IMR-90 (cell line): ENCODE data around the gene EPC1. TPM values are rescaled to one million over a fixed set of nuclear protein-coding genes. Genes with fewer than 3 reads are reported as not detected.

ENCODE experiments used
- ATAC-seq: fragments of 200-7000 bp; cut with Tn5 transposase; 2 replicates; pipeline ENCODE4 v1.9.1; 2020; ENCODE audit warnings: low read depth, mild to moderate bottlenecking, moderate library complexity
- BruUV-seq: library from RNA; stranded (reverse); fragments of 400-500 nt; replicated peaks from 2 replicates; lab custom pipeline; 2021; lab: Mats Ljungman, UMichigan
- CTCF ChIA-PET: fragments of 300-600 bp; formaldehyde crosslinking; extraction: SDS; loops from one replicate; lab custom pipeline; 2021; ENCODE audit warnings: antibody characterized with exemption; lab: Yijun Ruan, JAX
- POLR2A ChIA-PET: fragments of 300-600 bp; sonication (Branson Sonifier 250); formaldehyde crosslinking; loops from one replicate; lab custom pipeline; 2022; ENCODE audit warnings: antibody characterized with exemption; ENCODE audit not compliant: unreplicated experiment; lab: Charles Lee
- DNase-seq: peaks from one replicate; pipeline ENCODE4 v3.0.0; 2013
- H2AFZ ChIP-seq: replicated peaks from 2 replicates; pipeline ENCODE3; 2013; ENCODE audit warnings: low read length, mild to moderate bottlenecking; ENCODE audit not compliant: poor library complexity
- H2AK5ac ChIP-seq: 2 replicates; pipeline ENCODE4 v1.6.1; 2013; ENCODE audit warnings: low read depth, low read length, inconsistent platforms
- H2AK9ac ChIP-seq: replicated peaks from 2 replicates; pipeline ENCODE3; 2013; ENCODE audit warnings: mild to moderate bottlenecking, low read depth, low read length, moderate library complexity; ENCODE audit not compliant: poor library complexity
- H2BK120ac ChIP-seq: 2 replicates; pipeline ENCODE4 v1.6.1; 2013; ENCODE audit warnings: low read depth, low read length, inconsistent platforms
- H2BK15ac ChIP-seq: 3 replicates; pipeline ENCODE4 v1.6.1; 2013; ENCODE audit warnings: low read depth, low read length, inconsistent platforms
- H2BK20ac ChIP-seq: 2 replicates; pipeline ENCODE4 v1.6.1; 2013; ENCODE audit warnings: low read depth, mild to moderate bottlenecking, inconsistent platforms, low read length, moderate library complexity
- H2BK5ac ChIP-seq: 2 replicates; pipeline ENCODE4 v1.6.1; 2013; ENCODE audit warnings: mild to moderate bottlenecking, low read depth, low read length, inconsistent platforms; ENCODE audit not compliant: poor library complexity, severe bottlenecking
- H3K14ac ChIP-seq: replicated peaks from 2 replicates; pipeline ENCODE4 v1.6.1; 2013; ENCODE audit warnings: low read depth, low read length, inconsistent platforms
- H3K18ac ChIP-seq: 2 replicates; pipeline ENCODE4 v1.6.1; 2013; ENCODE audit warnings: low read depth, low read length, control low read depth
- H3K23ac ChIP-seq: 2 replicates; pipeline ENCODE4 v1.6.1; 2013; ENCODE audit warnings: low read depth, low read length, inconsistent platforms
- H3K27ac ChIP-seq: 2 replicates; pipeline ENCODE4 v1.5.1; 2013; ENCODE audit warnings: mild to moderate bottlenecking, control low read depth, low read length; ENCODE audit not compliant: insufficient read depth
- H3K27me3 ChIP-seq: 2 replicates; pipeline ENCODE4 v1.6.1; 2013; ENCODE audit warnings: low read length; ENCODE audit not compliant: control insufficient read depth, insufficient read depth
- H3K36me3 ChIP-seq: 2 replicates; pipeline ENCODE4 v1.6.1; 2013; ENCODE audit warnings: low read length, mixed read lengths; ENCODE audit not compliant: control insufficient read depth, insufficient read depth
- H3K4ac ChIP-seq: 2 replicates; pipeline ENCODE4 v1.6.1; 2013; ENCODE audit warnings: low read depth, low read length, inconsistent platforms
- H3K4me1 ChIP-seq: 2 replicates; pipeline ENCODE4 v1.6.1; 2013; ENCODE audit warnings: low read length, mixed read lengths; ENCODE audit not compliant: control insufficient read depth, insufficient read depth
- H3K4me2 ChIP-seq: 2 replicates; pipeline ENCODE4 v1.6.1; 2013; ENCODE audit warnings: low read depth, mild to moderate bottlenecking, control low read depth, low read length, moderate library complexity
- H3K4me3 ChIP-seq: 2 replicates; pipeline ENCODE4 v1.5.1; 2013; ENCODE audit warnings: low read depth, mild to moderate bottlenecking, control low read depth, low read length, moderate library complexity; ENCODE audit not compliant: insufficient read depth
- H3K56ac ChIP-seq: 2 replicates; pipeline ENCODE4 v1.6.1; 2013; ENCODE audit warnings: low read length, inconsistent platforms; ENCODE audit not compliant: insufficient read depth; ENCODE audit errors: extremely low read depth
- H3K79me1 ChIP-seq, 2 experiments: 2 replicates each; pipeline ENCODE4 v1.6.1; 2013; ENCODE audit warnings: low read length in 2 of 2, inconsistent platforms in 1 of 2, low read depth in 1 of 2
- H3K9ac ChIP-seq: 2 replicates; pipeline ENCODE4 v1.6.1; 2013; ENCODE audit warnings: low read depth, low read length, control low read depth
- H3K9me1 ChIP-seq: 2 replicates; pipeline ENCODE4 v1.6.1; 2013; ENCODE audit warnings: low read length, inconsistent platforms; ENCODE audit not compliant: insufficient read depth
- H3K9me3 ChIP-seq: 2 replicates; pipeline ENCODE4 v1.6.1; 2013; ENCODE audit warnings: low read length; ENCODE audit not compliant: control insufficient read depth, insufficient read depth
- H4K20me1 ChIP-seq: 2 replicates; pipeline ENCODE4 v1.6.1; 2013; ENCODE audit warnings: low read length, inconsistent platforms; ENCODE audit not compliant: insufficient read depth
- H4K5ac ChIP-seq: 2 replicates; pipeline ENCODE4 v1.6.1; 2013; ENCODE audit warnings: mild to moderate bottlenecking, low read depth, low read length, control low read depth
- H4K8ac ChIP-seq, 2 experiments: 2 replicates each; pipeline ENCODE4 v1.6.1; 2013; ENCODE audit warnings: low read depth in 2 of 2, low read length in 2 of 2, control low read depth in 1 of 2, inconsistent platforms in 1 of 2
- H4K91ac ChIP-seq: 2 replicates; pipeline ENCODE4 v1.6.1; 2013; ENCODE audit warnings: low read depth, low read length, inconsistent platforms; ENCODE audit not compliant: insufficient read depth
- BHLHE40 ChIP-seq: fragments of 150-350 bp; IDR thresholded peaks from 2 replicates; pipeline ENCODE4 v1.6.1; 2016; ENCODE audit warnings: mild to moderate bottlenecking, low read depth, low read length
- FOS ChIP-seq: fragments of 150-350 bp; IDR thresholded peaks from 2 replicates; pipeline ENCODE4 v1.6.1; 2016; ENCODE audit warnings: low read depth, low read length
- WGBS, 2 experiments: methylation state at CpG; one replicate each; pipeline versions ENCODE4 v1.1.5 to v1.1.7; 2013; ENCODE audit warnings: missing lambda C conversion rate in 2 of 2; ENCODE audit not compliant: insufficient read length in 1 of 2; ENCODE audit errors: extremely low coverage in 2 of 2; 5-methylcytosine and 5-hydroxymethylcytosine counted together
- dilution Hi-C: fragments of 300-500 bp; cut with HindIII; formaldehyde crosslinking; loops from one replicate; pipeline ENCODE4 v1.14.3; 2018; ENCODE audit warnings: low sequenced_read_pairs; ENCODE audit not compliant: unreplicated experiment
- in situ Hi-C: fragments of 300-500 bp; cut with MboI; formaldehyde crosslinking; loops from 3 replicates; pipeline ENCODE4 v1.14.3; 2019; ENCODE audit warnings: low sequenced_read_pairs, inconsistent platforms, mixed read lengths
- intact Hi-C: fragments of 100-400 bp; cut with micrococcal nuclease; formaldehyde crosslinking; loops from 2 replicates; pipeline ENCODE4 v1.10.0; 2022
- polyA plus RNA-seq, 3 experiments: library from polyadenylated mRNA; depleted of rRNA; stranded (reverse); fragments of >200 nt; gene quantifications; 2 replicates each; pipeline ENCODE4 v1.2.3, GENCODE V29; 2012; ENCODE audit warnings: low replicate concordance in 1 of 3
- total RNA-seq: library from RNA; depleted of rRNA; stranded (reverse); fragments of >200 nt; gene quantifications from 2 replicates; pipeline ENCODE4 v1.2.3, GENCODE V29; 2012

Gene EPC1
- total and polyA plus RNA-seq, 2 of the 4 experiments (the other 2 are of a cell fraction), result 21.9 to 23.5 TPM

GRCh38 chr10:32381165-32381564 lies 34.2 kb upstream of the EPC1 start:
- Histone ChIP-seq H4K5ac (no peak overlapping the region), H2BK20ac (no peak overlapping the region), H2BK15ac (no peak overlapping the region), H3K27ac (no peak overlapping the region), H2BK5ac (no peak overlapping the region), H3K9me3 (no peaks in the 10 kb centered on the region), H3K9me1 (peaks cover 2% of the 10 kb centered on the region), H3K27me3 (no peaks in the 10 kb centered on the region), H3K23ac (no peak overlapping the region), H3K4me1 (no peaks in the 10 kb centered on the region), H3K56ac (no peak overlapping the region), H3K14ac (no peak overlapping the region), H4K91ac (no peak overlapping the region), H4K20me1 (no peaks in the 10 kb centered on the region), H3K9ac (no peak overlapping the region), H4K8ac (no peak overlapping the region), H3K18ac (no peak overlapping the region), H3K4me3 (no peak overlapping the region), H2BK120ac (no peak overlapping the region), H2AK9ac (no peak overlapping the region), H3K79me1 (0 out of 4 replicates have a peak, but pooled peaks cover 0 to 6% of the 10 kb centered on the region in 2 experiments), H3K4ac (no peak overlapping the region), H2AK5ac (no peak overlapping the region), H2AFZ (no peak overlapping the region), H3K4me2 (no peak overlapping the region), H3K36me3 (no peaks in the 10 kb centered on the region)
- no peak for ATAC-seq
- ChIA-PET CTCF (no interaction called here), POLR2A (no interaction called here)
- intact Hi-C loops, result no loop called here
- TF ChIP-seq FOS (no peak), BHLHE40 (no peak)
- no CpG with 5 or more reads among the region's 3 CpGs for WGBS, 2 experiments
- in situ Hi-C loops, result no loop called here
- no peak for DNase-seq
- BruUV-seq, result no TSS peak
- dilution Hi-C loops, result no loop called here
